ENCODE data around the gene ZNF629. TPM values are rescaled to one million over a fixed set of nuclear protein-coding genes. Genes with fewer than 3 reads are reported as not detected.
A peak's percentile ranks its signal among the peaks of the same experiment; 100 is the strongest.

The ZNF629 gene
- total RNA-seq, 1 donor = 16.3 TPM

- Histone ChIP-seq H3K4me2 (ENCODE audit: insufficient read depth, low read length) (no peak overlapping the region), H3K4me3 (ENCODE audit: insufficient read depth, low read length) (no peak overlapping the region), H3K4me1 (ENCODE audit: insufficient read depth, low read length) (peaks cover 16% of the 10 kb centered on the region), H3K79me2 (ENCODE audit: insufficient read depth, low read length) (peaks cover 36% of the 10 kb centered on the region), H3K27ac (ENCODE audit: low read depth, low read length) (no peak overlapping the region), H4K20me1 (ENCODE audit: insufficient read depth, low read length) (peaks cover 23% of the 10 kb centered on the region), H2AFZ (ENCODE audit: low read length) (no peak overlapping the region), H3K36me3 (ENCODE audit: insufficient read depth, low read length) (peaks cover 83% of the 10 kb centered on the region), H3K9me3 (ENCODE audit: low read depth, low read length) (no peaks in the 10 kb centered on the region), H3K27me3 (ENCODE audit: insufficient read depth, low read length) (no peaks in the 10 kb centered on the region)
- peak; percentile 32 for DNase-seq (ENCODE audit: insufficient read length, low spot score, missing footprints)
- TF ChIP-seq CTCF (IDR thresholded peaks at IDR 0.05; ENCODE audit: extremely low read depth, low read depth, low read length) = no peak
Observed at GRCh38 chr16:30766933-30767284, 20.1 kb downstream of the ZNF629 start.

- H2AFZ ChIP-seq (ENCODE audit: low read length) = no peak overlapping the region
- TF ChIP-seq CTCF (IDR thresholded peaks at IDR 0.05; ENCODE audit: extremely low read depth, low read depth, low read length) = no peak
- peaks cover 36% of the 10 kb centered on the region for H3K79me2 ChIP-seq (ENCODE audit: insufficient read depth, low read length)
- H3K36me3 ChIP-seq (ENCODE audit: insufficient read depth, low read length) = peaks cover 77% of the 10 kb centered on the region
- peaks cover 16% of the 10 kb centered on the region for H3K4me1 ChIP-seq (ENCODE audit: insufficient read depth, low read length)
- no peaks in the 10 kb centered on the region for H3K27me3 ChIP-seq (ENCODE audit: insufficient read depth, low read length)
- H4K20me1 ChIP-seq (ENCODE audit: insufficient read depth, low read length) = peaks cover 23% of the 10 kb centered on the region
- peak; percentile 71 for DNase-seq (ENCODE audit: insufficient read length, low spot score, missing footprints)
- no peak overlapping the region for H3K4me2 ChIP-seq (ENCODE audit: insufficient read depth, low read length)
- no peaks in the 10 kb centered on the region for H3K9me3 ChIP-seq (ENCODE audit: low read depth, low read length)
- H3K27ac ChIP-seq (ENCODE audit: low read depth, low read length) = no peak overlapping the region
- no peak overlapping the region for H3K4me3 ChIP-seq (ENCODE audit: insufficient read depth, low read length)
Observed at GRCh38 chr16:30766206-30766932, 20.6 kb downstream of the ZNF629 start.

- H4K20me1 ChIP-seq (ENCODE audit: insufficient read depth, low read length) = peaks cover 23% of the 10 kb centered on the region
- H3K4me3 ChIP-seq (ENCODE audit: insufficient read depth, low read length) = no peak overlapping the region
- peaks cover 25% of the 10 kb centered on the region for H3K4me1 ChIP-seq (ENCODE audit: insufficient read depth, low read length)
- H3K9me3 ChIP-seq (ENCODE audit: low read depth, low read length) = no peaks in the 10 kb centered on the region
- peaks cover 36% of the 10 kb centered on the region for H3K79me2 ChIP-seq (ENCODE audit: insufficient read depth, low read length)
- peaks cover 67% of the 10 kb centered on the region for H3K36me3 ChIP-seq (ENCODE audit: insufficient read depth, low read length)
- no peaks in the 10 kb centered on the region for H3K27me3 ChIP-seq (ENCODE audit: insufficient read depth, low read length)
- no peak overlapping the region for H3K4me2 ChIP-seq (ENCODE audit: insufficient read depth, low read length)
- peak; percentile 55 for DNase-seq (ENCODE audit: insufficient read length, low spot score, missing footprints)
- no peak for TF ChIP-seq CTCF (IDR thresholded peaks at IDR 0.05; ENCODE audit: extremely low read depth, low read depth, low read length)
- H2AFZ ChIP-seq (ENCODE audit: low read length) = no peak overlapping the region
- H3K27ac ChIP-seq (ENCODE audit: low read depth, low read length) = no peak overlapping the region
Observed at GRCh38 chr16:30764816-30765465, 22.1 kb downstream of the ZNF629 start.

- peaks cover 36% of the 10 kb centered on the region for H3K79me2 ChIP-seq (ENCODE audit: insufficient read depth, low read length)
- H3K4me1 ChIP-seq (ENCODE audit: insufficient read depth, low read length) = peaks cover 25% of the 10 kb centered on the region
- H4K20me1 ChIP-seq (ENCODE audit: insufficient read depth, low read length) = peaks cover 23% of the 10 kb centered on the region
- H3K4me3 ChIP-seq (ENCODE audit: insufficient read depth, low read length) = no peak overlapping the region
- H2AFZ ChIP-seq (ENCODE audit: low read length) = no peak overlapping the region
- peak overlapping the region; percentile 100 for H3K4me2 ChIP-seq (ENCODE audit: insufficient read depth, low read length)
- no peak for TF ChIP-seq CTCF (IDR thresholded peaks at IDR 0.05; ENCODE audit: extremely low read depth, low read depth, low read length)
- H3K9me3 ChIP-seq (ENCODE audit: low read depth, low read length) = no peaks in the 10 kb centered on the region
- peaks cover 60% of the 10 kb centered on the region for H3K36me3 ChIP-seq (ENCODE audit: insufficient read depth, low read length)
- H3K27ac ChIP-seq (ENCODE audit: low read depth, low read length) = peak overlapping the region; percentile 91
- no peaks in the 10 kb centered on the region for H3K27me3 ChIP-seq (ENCODE audit: insufficient read depth, low read length)
- peak; percentile 8 for DNase-seq (ENCODE audit: insufficient read length, low spot score, missing footprints)
Observed at GRCh38 chr16:30764086-30764485, 22.9 kb downstream of the ZNF629 start.

Data from osteoblast (primary cell).